HUES6 (cell line): ENCODE measurements around the gene NID2.

Source experiments
- H3K27ac ChIP-seq: 2 replicates; pipeline ENCODE4 v1.7.0; 2013; ENCODE audit warnings: low read depth, mild to moderate bottlenecking, low read length, inconsistent platforms
- H3K27me3 ChIP-seq: 2 replicates; pipeline ENCODE4 v1.6.1; 2013; ENCODE audit warnings: low read length; ENCODE audit not compliant: control insufficient read depth, insufficient read depth
- H3K36me3 ChIP-seq: 2 replicates; pipeline ENCODE4 v1.6.1; 2013; ENCODE audit warnings: low read length; ENCODE audit not compliant: control insufficient read depth, insufficient read depth
- H3K4me1 ChIP-seq: 2 replicates; pipeline ENCODE4 v1.6.1; 2013; ENCODE audit warnings: low read length; ENCODE audit not compliant: control insufficient read depth, insufficient read depth
- H3K4me3 ChIP-seq: 2 replicates; pipeline ENCODE4 v1.5.1; 2013; ENCODE audit warnings: low read depth, low read length
- H3K9ac ChIP-seq: one replicate; pipeline ENCODE4 v1.6.1; 2013; ENCODE audit warnings: mild to moderate bottlenecking, low read length
- H3K9me3 ChIP-seq: 2 replicates; pipeline ENCODE4 v1.6.1; 2013; ENCODE audit warnings: low read depth, low read length; ENCODE audit not compliant: control insufficient read depth, insufficient read depth

The NID2 gene

GRCh38 chr14:51979088-51979709 lies 89.7 kb downstream of the NID2 start:
- H3K9me3 ChIP-seq, result 0 out of 2 replicates have a peak, but pooled peaks cover 3% of the 10 kb centered on the region
- H3K4me1 ChIP-seq, result peaks cover 4% of the 10 kb centered on the region; the same call in 1 of the 2 replicates
- no peak overlapping the region for H3K4me3 ChIP-seq
- no peak overlapping the region for H3K27ac ChIP-seq
- no peaks in the 10 kb centered on the region for H3K27me3 ChIP-seq
- no peak overlapping the region for H3K9ac ChIP-seq
- no peaks in the 10 kb centered on the region for H3K36me3 ChIP-seq

GRCh38 chr14:51978681-51979085 lies 90.2 kb downstream of the NID2 start:
- Histone ChIP-seq H3K36me3 (no peaks in the 10 kb centered on the region), H3K27me3 (no peaks in the 10 kb centered on the region), H3K9me3 (0 out of 2 replicates have a peak, but pooled peaks cover 2% of the 10 kb centered on the region), H3K9ac (no peak overlapping the region), H3K4me3 (no peak overlapping the region), H3K4me1 (peaks cover 4% of the 10 kb centered on the region; the same call in 1 of the 2 replicates), H3K27ac (no peak overlapping the region)

GRCh38 chr14:51977075-51977474 lies 91.8 kb downstream of the NID2 start:
- no peak overlapping the region for H3K4me3 ChIP-seq
- H3K27me3 ChIP-seq, result no peaks in the 10 kb centered on the region
- peaks cover 4% of the 10 kb centered on the region; the same call in 1 of the 2 replicates for H3K4me1 ChIP-seq
- H3K9ac ChIP-seq, result no peak overlapping the region
- H3K9me3 ChIP-seq, result no peaks in the 10 kb centered on the region
- no peak overlapping the region for H3K27ac ChIP-seq
- H3K36me3 ChIP-seq, result no peaks in the 10 kb centered on the region

GRCh38 chr14:51972566-51972965 lies 96.3 kb downstream of the NID2 start:
- Histone ChIP-seq H3K4me3 (no peak overlapping the region), H3K36me3 (no peaks in the 10 kb centered on the region), H3K9me3 (no peaks in the 10 kb centered on the region), H3K27ac (no peak overlapping the region), H3K4me1 (peaks cover 4% of the 10 kb centered on the region; the same call in 1 of the 2 replicates), H3K27me3 (no peaks in the 10 kb centered on the region), H3K9ac (no peak overlapping the region)

GRCh38 chr14:51969852-51970540 lies 98.9 kb downstream of the NID2 start:
- H3K4me1 ChIP-seq, result no peaks in the 10 kb centered on the region
- no peak overlapping the region for H3K9ac ChIP-seq
- no peak overlapping the region for H3K27ac ChIP-seq
- H3K4me3 ChIP-seq, result no peak overlapping the region
- no peaks in the 10 kb centered on the region for H3K36me3 ChIP-seq
- H3K27me3 ChIP-seq, result no peaks in the 10 kb centered on the region
- no peaks in the 10 kb centered on the region for H3K9me3 ChIP-seq

- no peak overlapping the region for H3K27ac ChIP-seq
- H3K4me1 ChIP-seq, result no peaks in the 10 kb centered on the region
- H3K9me3 ChIP-seq, result no peaks in the 10 kb centered on the region
- H3K27me3 ChIP-seq, result no peaks in the 10 kb centered on the region
- H3K4me3 ChIP-seq, result no peak overlapping the region
- H3K9ac ChIP-seq, result no peak overlapping the region
- no peaks in the 10 kb centered on the region for H3K36me3 ChIP-seq
These were observed 101.3 kb downstream of the NID2 start for GRCh38 chr14:51967521-51967920.

- no peak overlapping the region for H3K9ac ChIP-seq
These were observed 105.6 kb downstream of the NID2 start for GRCh38 chr14:51963286-51963685.

GRCh38 chr14:51962711-51963110 lies 106.1 kb downstream of the NID2 start:
- Histone ChIP-seq H3K9me3 (peaks cover 8% of the 10 kb centered on the region), H3K27ac (no peak overlapping the region), H3K4me1 (no peaks in the 10 kb centered on the region), H3K9ac (no peak overlapping the region), H3K4me3 (no peak overlapping the region), H3K27me3 (no peaks in the 10 kb centered on the region), H3K36me3 (no peaks in the 10 kb centered on the region)

More at GRCh38 chr14:51963286-51963685, 105.6 kb downstream of the NID2 start:
- no peak overlapping the region for H3K27ac ChIP-seq
- no peaks in the 10 kb centered on the region for H3K27me3 ChIP-seq
- no peaks in the 10 kb centered on the region for H3K4me1 ChIP-seq
- H3K9me3 ChIP-seq, result peaks cover 7% of the 10 kb centered on the region
- no peaks in the 10 kb centered on the region for H3K36me3 ChIP-seq
- H3K4me3 ChIP-seq, result no peak overlapping the region

GRCh38 chr14:51960866-51961265 lies 108.0 kb downstream of the NID2 start:
- Histone ChIP-seq H3K9ac (no peak overlapping the region), H3K36me3 (no peaks in the 10 kb centered on the region), H3K27ac (no peak overlapping the region), H3K4me3 (no peak overlapping the region), H3K9me3 (peaks cover 8% of the 10 kb centered on the region), H3K4me1 (no peaks in the 10 kb centered on the region), H3K27me3 (no peaks in the 10 kb centered on the region)

GRCh38 chr14:51959928-51960327 lies 108.9 kb downstream of the NID2 start:
- Histone ChIP-seq H3K36me3 (no peaks in the 10 kb centered on the region), H3K9me3 (peaks cover 8% of the 10 kb centered on the region), H3K4me1 (no peaks in the 10 kb centered on the region), H3K4me3 (no peak overlapping the region), H3K27ac (no peak overlapping the region), H3K27me3 (no peaks in the 10 kb centered on the region), H3K9ac (no peak overlapping the region)

GRCh38 chr14:51957950-51958349 lies 110.9 kb downstream of the NID2 start:
- Histone ChIP-seq H3K27ac (no peak overlapping the region), H3K4me3 (no peak overlapping the region), H3K4me1 (no peaks in the 10 kb centered on the region), H3K27me3 (no peaks in the 10 kb centered on the region), H3K36me3 (no peaks in the 10 kb centered on the region), H3K9me3 (peaks cover 8% of the 10 kb centered on the region), H3K9ac (no peak overlapping the region)
